Skeletal muscle tissue (tissue), 4 donors: ENCODE data around the gene PGS1. TPM values are rescaled to one million over a fixed set of nuclear protein-coding genes. Genes with fewer than 3 reads are reported as not detected.

Experiments used
- H3K27ac ChIP-seq: one replicate; pipeline ENCODE4 v1.7.0; 2013; ENCODE audit warnings: mild to moderate bottlenecking, low read depth, low read length, inconsistent platforms
- H3K27me3 ChIP-seq, 3 donors: one replicate each; pipeline ENCODE4 v1.7.0; 2013; ENCODE audit warnings: low read length in 3 of 3; ENCODE audit not compliant: control insufficient read depth in 3 of 3, insufficient read depth in 3 of 3
- H3K36me3 ChIP-seq, 3 donors: one replicate each; pipeline ENCODE4 v1.7.0; 2013; ENCODE audit warnings: low read length in 3 of 3; ENCODE audit not compliant: control insufficient read depth in 3 of 3, insufficient read depth in 3 of 3
- H3K4me1 ChIP-seq, 3 donors: one replicate each; pipeline ENCODE4 v1.7.0; 2013; ENCODE audit warnings: low read length in 3 of 3, mild to moderate bottlenecking in 3 of 3; ENCODE audit not compliant: control insufficient read depth in 3 of 3, insufficient read depth in 3 of 3
- H3K4me3 ChIP-seq, 3 donors: one replicate each; pipeline ENCODE4 v1.7.0; 2013; ENCODE audit warnings: low read length in 3 of 3
- H3K9ac ChIP-seq, 3 donors: one replicate each; pipeline ENCODE4 v1.7.0; 2013; ENCODE audit warnings: low read length in 3 of 3, mild to moderate bottlenecking in 3 of 3, moderate library complexity in 2 of 3, low read depth in 1 of 3
- H3K9me3 ChIP-seq, 3 donors: one replicate each; pipeline ENCODE4 v1.7.0; 2013; ENCODE audit warnings: low read length in 3 of 3; ENCODE audit not compliant: control insufficient read depth in 3 of 3
- total RNA-seq: library from RNA; depleted of rRNA; stranded (reverse); fragments of >200 nt; gene quantifications from one replicate; pipeline ENCODE4 v1.2.3, GENCODE V29; 2014
- donor health status: Osteomylitis.

The PGS1 gene
- total RNA-seq, 1 donor from 2014 or later, result 15.1 TPM

GRCh38 chr17:78383725-78384471, 5.4 kb downstream of the PGS1 start:
- H3K27ac ChIP-seq, result peak overlapping the region; percentile 74
- peak overlapping the region in 2 of 3 donors; percentile 28 to 57 for H3K9ac ChIP-seq
- H3K36me3 ChIP-seq, result peaks cover 0 to 3% (median 0%) of the 10 kb centered on the region in 3 donors
- no peaks in the 10 kb centered on the region for H3K9me3 ChIP-seq
- no peaks in the 10 kb centered on the region for H3K27me3 ChIP-seq
- H3K4me1 ChIP-seq, result peaks cover 54 to 73% (median 64%) of the 10 kb centered on the region in 3 donors
- H3K4me3 ChIP-seq, result no peak overlapping the region

DNA sequence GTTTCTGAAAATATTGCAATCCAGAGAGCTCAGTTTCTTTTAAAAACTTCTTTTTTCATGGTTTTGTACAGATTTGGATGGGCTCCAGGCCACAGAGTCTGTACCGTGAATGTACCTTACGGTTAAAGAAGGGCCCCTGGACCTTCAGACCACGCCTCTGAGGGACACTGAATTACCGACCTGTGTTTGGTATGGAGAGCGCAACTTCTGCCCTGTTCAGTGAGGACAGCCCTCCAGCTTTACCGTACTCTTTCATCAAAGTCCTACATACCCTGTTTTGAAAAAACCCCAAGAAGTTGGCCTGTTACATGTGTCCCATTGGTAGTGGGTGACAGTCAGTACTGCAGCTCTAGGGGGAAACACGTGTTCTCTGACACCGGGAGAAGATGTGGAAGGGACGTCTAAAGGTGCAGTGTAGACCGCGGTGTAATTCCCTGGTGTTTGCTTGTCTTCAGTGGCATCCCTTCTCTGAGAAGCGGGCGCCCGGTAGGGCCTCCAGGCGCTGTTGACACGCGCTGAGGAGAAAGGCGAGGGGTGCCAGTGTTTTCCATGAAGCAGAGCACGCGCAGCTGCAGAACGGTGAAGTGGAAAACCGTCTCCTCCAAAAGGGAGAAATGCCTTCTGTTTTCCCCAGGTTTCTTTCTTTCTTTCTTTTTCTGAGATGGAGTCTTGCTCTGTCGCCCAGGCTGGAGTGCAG, 6.2 kb downstream of the PGS1 start:
- H3K9ac ChIP-seq, result peak overlapping the region in 2 of 3 donors; percentile 28 to 57
- H3K36me3 ChIP-seq, result peaks cover 0 to 3% (median 0%) of the 10 kb centered on the region in 3 donors
- H3K27ac ChIP-seq, result peak overlapping the region; percentile 74
- peak overlapping the region in 1 of 3 donors; percentile 4 for H3K4me3 ChIP-seq
- H3K27me3 ChIP-seq, result no peaks in the 10 kb centered on the region
- peaks cover 49 to 69% (median 56%) of the 10 kb centered on the region in 3 donors for H3K4me1 ChIP-seq
- no peaks in the 10 kb centered on the region for H3K9me3 ChIP-seq

GRCh38 chr17:78387977-78388941, 9.8 kb downstream of the PGS1 start:
- no peaks in the 10 kb centered on the region for H3K27me3 ChIP-seq
- H3K36me3 ChIP-seq, result peaks cover under 1 to 1% (median under 1%) of the 10 kb centered on the region in 3 donors
- peak overlapping the region; percentile 82 for H3K27ac ChIP-seq
- H3K4me1 ChIP-seq, result peaks cover 50 to 77% (median 51%) of the 10 kb centered on the region in 3 donors
- H3K4me3 ChIP-seq, result peak overlapping the region in 1 of 3 donors; percentile 52
- peak overlapping the region in 2 of 3 donors; percentile 43 to 56 for H3K9ac ChIP-seq
- no peaks in the 10 kb centered on the region for H3K9me3 ChIP-seq

DNA sequence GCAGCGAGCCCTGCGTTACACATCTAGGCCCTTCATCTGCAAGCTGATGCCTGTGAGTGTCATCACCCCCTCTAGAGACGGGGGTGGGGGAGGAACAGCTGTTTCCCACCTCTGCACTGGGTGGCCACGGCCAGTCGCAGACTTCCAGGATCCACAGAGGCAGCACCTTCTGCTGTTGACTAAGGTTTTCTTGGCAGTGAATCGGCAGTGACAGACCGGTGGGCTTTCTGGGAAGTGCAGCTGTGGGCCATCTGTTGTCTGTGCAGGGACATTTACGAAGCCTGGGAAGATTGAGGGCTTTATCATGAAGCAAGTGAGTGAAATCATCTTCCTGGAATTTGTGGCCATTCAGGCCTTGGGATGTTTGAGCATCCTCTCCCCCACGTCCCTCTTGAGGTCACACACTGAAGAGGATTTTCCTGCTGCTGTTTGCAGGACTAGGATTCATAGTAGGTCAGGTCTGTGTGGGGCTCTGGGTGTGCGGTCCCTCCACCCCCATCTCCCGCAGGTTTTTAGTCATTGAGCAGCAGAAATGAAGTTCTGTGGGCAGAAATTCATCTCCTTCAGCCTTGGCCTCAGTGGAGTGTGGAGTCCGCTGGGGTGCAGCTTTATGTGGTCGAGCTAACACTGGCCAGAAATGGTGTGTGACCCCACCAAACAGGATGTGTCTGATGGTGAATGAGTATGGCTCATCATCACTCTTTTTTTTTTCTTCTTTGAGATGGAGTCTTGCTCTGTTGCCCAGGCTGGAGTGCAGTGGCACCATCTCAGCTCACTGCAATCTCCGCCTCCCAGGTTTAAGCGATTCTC, 12.0 kb downstream of the PGS1 start:
- Histone ChIP-seq H3K36me3 (peaks cover 4 to 9% (median 4%) of the 10 kb centered on the region in 3 donors), H3K27me3 (no peaks in the 10 kb centered on the region), H3K4me1 (peaks cover 36 to 55% (median 36%) of the 10 kb centered on the region in 3 donors), H3K27ac (peak overlapping the region; percentile 62), H3K9me3 (no peaks in the 10 kb centered on the region), H3K9ac (peak overlapping the region in 1 of 3 donors; percentile 32), H3K4me3 (no peak overlapping the region)

DNA sequence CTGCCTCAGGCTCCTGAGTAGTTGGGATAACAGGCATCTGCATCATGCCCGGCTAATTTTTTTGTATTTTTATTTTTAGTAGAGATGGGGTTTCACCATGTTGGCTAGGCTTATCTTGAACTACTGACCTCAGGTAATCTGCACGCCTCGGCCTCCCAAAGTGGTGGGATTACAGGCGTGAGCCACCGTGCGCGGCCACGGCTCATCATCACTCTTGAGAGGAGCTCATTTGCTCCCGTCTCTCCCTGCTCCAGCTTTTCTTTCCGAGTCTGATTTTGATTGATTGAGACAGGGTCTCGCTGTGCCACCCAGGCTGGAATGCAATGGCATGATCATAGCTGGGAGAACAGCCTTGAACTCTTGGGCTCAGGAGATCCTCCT, 12.6 kb downstream of the PGS1 start:
- peaks cover 30 to 50% (median 31%) of the 10 kb centered on the region in 3 donors for H3K4me1 ChIP-seq
- H3K9me3 ChIP-seq, result no peaks in the 10 kb centered on the region
- H3K27me3 ChIP-seq, result no peaks in the 10 kb centered on the region
- H3K9ac ChIP-seq, result no peak overlapping the region
- H3K4me3 ChIP-seq, result no peak overlapping the region
- peaks cover 4 to 9% (median 4%) of the 10 kb centered on the region in 3 donors for H3K36me3 ChIP-seq
- peak overlapping the region; percentile 62 for H3K27ac ChIP-seq

GRCh38 chr17:78391843-78392242, 13.4 kb downstream of the PGS1 start:
- Histone ChIP-seq H3K9me3 (no peaks in the 10 kb centered on the region), H3K36me3 (peaks cover 4 to 12% (median 5%) of the 10 kb centered on the region in 3 donors), H3K9ac (no peak overlapping the region), H3K27ac (no peak overlapping the region), H3K4me1 (peaks cover 33 to 50% (median 33%) of the 10 kb centered on the region in 3 donors), H3K4me3 (no peak overlapping the region), H3K27me3 (no peaks in the 10 kb centered on the region)

DNA sequence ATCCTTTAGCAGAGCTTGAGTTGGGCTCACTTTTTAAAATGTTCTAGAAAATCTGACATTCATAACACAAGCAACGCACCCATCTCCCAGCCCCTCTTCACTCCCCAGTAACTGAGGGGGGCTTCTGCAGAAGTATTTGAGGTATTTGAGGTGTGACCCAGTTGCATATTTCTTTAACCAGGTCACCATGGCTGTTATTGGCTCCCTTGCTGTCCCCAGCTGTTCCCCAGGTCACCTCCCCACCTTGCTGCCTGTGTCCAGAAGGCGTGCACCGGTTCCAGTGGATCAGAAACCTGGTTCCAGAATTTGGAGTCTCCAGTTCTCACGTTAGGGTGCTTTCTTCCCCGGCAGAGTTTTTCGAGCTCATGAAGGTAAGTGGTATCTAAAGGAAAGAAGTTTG, 13.8 kb downstream of the PGS1 start:
- H3K27me3 ChIP-seq, result no peaks in the 10 kb centered on the region
- H3K4me3 ChIP-seq, result no peak overlapping the region
- peaks cover 4 to 12% (median 5%) of the 10 kb centered on the region in 3 donors for H3K36me3 ChIP-seq
- no peaks in the 10 kb centered on the region for H3K9me3 ChIP-seq
- H3K9ac ChIP-seq, result no peak overlapping the region
- peaks cover 37 to 54% (median 37%) of the 10 kb centered on the region in 3 donors for H3K4me1 ChIP-seq
- H3K27ac ChIP-seq, result no peak overlapping the region

DNA sequence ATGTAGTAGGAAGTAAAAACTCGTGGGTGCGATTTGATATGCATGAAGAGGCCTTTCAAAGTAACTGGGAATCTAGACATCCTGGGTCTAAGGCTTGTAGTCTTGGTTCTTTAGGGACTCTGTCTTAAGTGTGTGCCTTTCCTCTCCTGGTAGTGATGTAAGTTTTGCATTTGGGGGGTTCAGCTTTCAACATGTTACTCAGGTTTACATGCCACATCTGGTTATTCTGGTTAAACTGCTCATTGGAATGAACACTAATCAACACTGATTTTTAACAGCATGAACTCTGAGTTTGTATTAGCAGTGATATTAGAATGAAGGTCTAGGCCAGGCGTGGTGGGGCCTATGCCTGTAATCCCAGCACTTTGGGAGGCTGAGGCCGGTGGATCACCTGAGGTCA, 15.1 kb downstream of the PGS1 start:
- H3K4me1 ChIP-seq, result peaks cover 40 to 57% (median 41%) of the 10 kb centered on the region in 3 donors
- no peak overlapping the region for H3K27ac ChIP-seq
- H3K4me3 ChIP-seq, result no peak overlapping the region
- no peaks in the 10 kb centered on the region for H3K27me3 ChIP-seq
- H3K9ac ChIP-seq, result no peak overlapping the region
- peaks cover 4 to 20% (median 8%) of the 10 kb centered on the region in 3 donors for H3K36me3 ChIP-seq
- H3K9me3 ChIP-seq, result no peaks in the 10 kb centered on the region

DNA sequence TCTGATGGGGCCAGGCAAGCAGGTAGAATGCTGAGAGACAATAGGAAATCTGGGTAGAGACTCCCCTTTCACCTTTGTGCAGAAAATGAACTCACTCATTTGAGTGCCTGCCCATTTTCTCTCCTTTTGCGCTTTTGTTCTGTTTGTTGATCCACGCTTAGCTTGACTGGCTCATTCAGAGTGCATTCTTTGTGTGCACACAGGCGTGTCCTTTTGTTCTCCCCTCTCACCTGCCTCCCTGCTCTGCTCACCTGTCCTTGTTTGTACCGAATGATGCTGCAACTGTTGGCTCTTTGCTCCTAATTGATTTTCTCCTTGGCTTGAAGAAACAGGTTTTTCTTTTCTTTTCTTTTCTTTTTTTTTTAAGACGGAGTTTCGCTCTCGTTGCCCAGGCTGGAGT, 15.8 kb downstream of the PGS1 start:
- no peaks in the 10 kb centered on the region for H3K27me3 ChIP-seq
- H3K27ac ChIP-seq, result no peak overlapping the region
- no peak overlapping the region for H3K4me3 ChIP-seq
- H3K9ac ChIP-seq, result no peak overlapping the region
- H3K4me1 ChIP-seq, result peaks cover 45 to 57% (median 45%) of the 10 kb centered on the region in 3 donors
- H3K36me3 ChIP-seq, result peaks cover 10 to 26% (median 15%) of the 10 kb centered on the region in 3 donors
- no peaks in the 10 kb centered on the region for H3K9me3 ChIP-seq
